Femur (tissue), 1 donor: Measurements from ENCODE around the gene ARG2.

ENCODE experiments used
- DNase-seq: peaks from one replicate; pipeline ENCODE4 v3.0.0-alpha.2; 2017

Gene ARG2

DNA sequence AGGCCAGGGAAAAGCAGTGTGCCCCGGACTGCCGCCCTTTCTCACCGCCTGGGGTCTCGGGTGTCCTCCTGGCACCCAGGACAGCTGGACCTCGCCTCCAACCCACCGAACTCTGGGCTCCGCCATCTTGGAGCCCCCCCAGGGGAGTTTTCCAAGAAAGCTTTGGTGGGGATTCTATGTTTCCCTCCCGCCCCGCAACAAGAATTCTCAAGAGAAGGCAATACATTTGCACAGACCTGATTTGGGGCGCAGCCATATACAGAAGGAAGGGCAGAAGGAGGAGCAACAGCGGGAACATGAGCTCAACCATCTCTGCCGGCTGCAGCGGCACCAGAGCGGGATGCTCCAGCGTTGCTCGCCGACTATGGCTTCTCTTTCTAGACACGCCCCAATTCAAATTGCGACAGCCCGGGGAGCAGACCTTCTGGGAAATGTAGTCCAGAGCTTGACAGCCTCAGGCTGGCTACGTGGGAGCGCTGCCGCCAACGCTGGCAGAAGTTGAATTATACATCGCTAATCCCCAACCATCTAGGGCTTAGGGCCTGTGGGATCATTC, 75.8 kb downstream of the ARG2 start, which contains the start of gene RDH11:
RDH11 (minus strand) TSS at position 371 of the 556 bp plus-strand sequence; CDS start at position 310, 61 bp downstream.
- peak; percentile 91 for DNase-seq

- no peak for DNase-seq
Observed at GRCh38 chr14:67697006-67697405, 77.3 kb downstream of the ARG2 start.

GRCh38 chr14:67698179-67698578, 78.5 kb downstream of the ARG2 start:
- DNase-seq, result no peak
